Measurements from ENCODE around the gene TTLL11. TPM values are rescaled to one million over a fixed set of nuclear protein-coding genes. Genes with fewer than 3 reads are reported as not detected.

TTLL11 gene
- total RNA-seq, 1 experiment from 2014 or later = 2.3 TPM

GRCh38 chr9:121946465-121946864 is 146.6 kb downstream of the TTLL11 start:
- ChIA-PET CTCF (interaction anchor here (0.6 kb wide), 1 partner anchor 86 kb away, joined by 3 read pairs; no protein-coding TSS in a partner anchor), POLR2A (ENCODE audit: unreplicated experiment) (no interaction called here)
- TF ChIP-seq CTCF (conservative IDR thresholded peaks at IDR 0.05) = no peak
- no peak for TF ChIP-seq EZH2 (IDR thresholded peaks at IDR 0.05; ENCODE audit: low read depth)
- Histone ChIP-seq H2AFZ (no peak overlapping the region), H3K9me2 (ENCODE audit: insufficient read depth) (no peaks in the 10 kb centered on the region), H3K27me3 (ENCODE audit: insufficient read depth, low read depth) (no peaks in the 10 kb centered on the region), H3F3A (ENCODE audit: insufficient read depth, low read depth) (peaks cover 21% of the 10 kb centered on the region), H3K9me3 (ENCODE audit: insufficient read depth, low read depth) (no peaks in the 10 kb centered on the region), H4K20me1 (ENCODE audit: insufficient read depth) (no peaks in the 10 kb centered on the region), H3K4me1 (replicated peaks; ENCODE audit: insufficient read depth) (peaks cover 31% of the 10 kb centered on the region), H3K36me3 (ENCODE audit: low read depth) (no peaks in the 10 kb centered on the region), H3K4me2 (no peak overlapping the region), H3K79me2 (ENCODE audit: low read depth) (no peaks in the 10 kb centered on the region), H3K4me3 (no peak overlapping the region), H3K27ac (no peak overlapping the region)
- no TSS peak for BruUV-seq (replicated peaks)
- DNase-seq = no peak
- intact Hi-C loops (cut with micrococcal nuclease; ENCODE audit: unreplicated experiment) = no loop called here

- no peak overlapping the region for H2AFZ ChIP-seq
- peaks cover 21% of the 10 kb centered on the region for H3F3A ChIP-seq (ENCODE audit: insufficient read depth, low read depth)
- no peak overlapping the region for H3K4me2 ChIP-seq
- ChIA-PET POLR2A (ENCODE audit: unreplicated experiment) (interaction anchor here (0.6 to 0.7 kb wide), 2 partner anchors 292 to 960 kb away, joined by 3 to 5 read pairs; no protein-coding TSS in a partner anchor), CTCF (interaction anchor here (0.6 kb wide), 1 partner anchor 85 kb away, joined by 3 read pairs; no protein-coding TSS in a partner anchor)
- H3K9me3 ChIP-seq (ENCODE audit: insufficient read depth, low read depth) = no peaks in the 10 kb centered on the region
- H3K27me3 ChIP-seq (ENCODE audit: insufficient read depth, low read depth) = no peaks in the 10 kb centered on the region
- H3K9me2 ChIP-seq (ENCODE audit: insufficient read depth) = no peaks in the 10 kb centered on the region
- H3K4me3 ChIP-seq = no peak overlapping the region
- H3K27ac ChIP-seq = no peak overlapping the region
- BruUV-seq (replicated peaks) = no TSS peak
- DNase-seq = peak; percentile 20 to 56
- no peaks in the 10 kb centered on the region for H4K20me1 ChIP-seq (ENCODE audit: insufficient read depth)
- intact Hi-C loops (cut with micrococcal nuclease; ENCODE audit: unreplicated experiment) = no loop called here
- no peaks in the 10 kb centered on the region for H3K79me2 ChIP-seq (ENCODE audit: low read depth)
- no peak for TF ChIP-seq CTCF (conservative IDR thresholded peaks at IDR 0.05)
- no peaks in the 10 kb centered on the region for H3K36me3 ChIP-seq (ENCODE audit: low read depth)
- H3K4me1 ChIP-seq (replicated peaks; ENCODE audit: insufficient read depth) = peaks cover 31% of the 10 kb centered on the region
Measured at GRCh38 chr9:121945849-121946248, 147.3 kb downstream of the TTLL11 start.

GRCh38 chr9:121945281-121945680 is 147.8 kb downstream of the TTLL11 start:
- no peaks in the 10 kb centered on the region for H3K27me3 ChIP-seq (ENCODE audit: insufficient read depth, low read depth)
- no peak overlapping the region for H3K4me3 ChIP-seq
- POLR2A ChIA-PET (ENCODE audit: unreplicated experiment) = interaction anchor here (0.6 kb wide), 1 partner anchor 961 kb away, joined by 5 read pairs; no protein-coding TSS in a partner anchor
- TF ChIP-seq CTCF (conservative IDR thresholded peaks at IDR 0.05) = no peak
- TF ChIP-seq EZH2 (IDR thresholded peaks at IDR 0.05; ENCODE audit: low read depth) = no peak
- peaks cover 31% of the 10 kb centered on the region for H3K4me1 ChIP-seq (replicated peaks; ENCODE audit: insufficient read depth)
- H3K9me2 ChIP-seq (ENCODE audit: insufficient read depth) = no peaks in the 10 kb centered on the region
- peak overlapping the region; percentile 74 for H3K27ac ChIP-seq
- H2AFZ ChIP-seq = no peak overlapping the region
- no peaks in the 10 kb centered on the region for H3K36me3 ChIP-seq (ENCODE audit: low read depth)
- H4K20me1 ChIP-seq (ENCODE audit: insufficient read depth) = no peaks in the 10 kb centered on the region
- H3K9me3 ChIP-seq (ENCODE audit: insufficient read depth, low read depth) = no peaks in the 10 kb centered on the region
- no peaks in the 10 kb centered on the region for H3K79me2 ChIP-seq (ENCODE audit: low read depth)
- peaks cover 21% of the 10 kb centered on the region for H3F3A ChIP-seq (ENCODE audit: insufficient read depth, low read depth)
- BruUV-seq (replicated peaks) = no TSS peak
- CTCF ChIA-PET = no interaction called here
- intact Hi-C loops (cut with micrococcal nuclease; ENCODE audit: unreplicated experiment) = no loop called here
- DNase-seq = no peak
- peak overlapping the region; percentile 30 for H3K4me2 ChIP-seq

All from PC-9 (cell line).